Esophagus muscularis mucosa (tissue), 4 donors: ENCODE data around the gene RALGPS2. TPM values are rescaled to one million over a fixed set of nuclear protein-coding genes. Genes with fewer than 3 reads are reported as not detected.

Experiments used
- DNase-seq: peaks from one replicate; pipeline ENCODE4 v3.0.0-alpha.2; 2017; ENCODE audit errors: extremely low spot score
- H3K27ac ChIP-seq, 4 donors: fragments of 200-600 bp; sonication (generic); replicated peaks in 1 of 4; 1 replicate in 3 of 4; 2 replicates in 1 of 4; pipeline ENCODE4 v1.5.1; 2016 to 2019; ENCODE audit warnings: mild to moderate bottlenecking in 1 of 4
- H3K27me3 ChIP-seq, 4 donors: fragments of 200-600 bp; sonication (generic); one replicate each; pipeline versions ENCODE4 v1.5.1 to v1.6.0; 2016 to 2019
- H3K36me3 ChIP-seq, 4 donors: fragments of 200-600 bp; sonication (generic); one replicate each; pipeline ENCODE4 v1.5.1; 2016 to 2019
- H3K4me1 ChIP-seq, 4 donors: fragments of 200-600 bp; sonication (generic); one replicate each; pipeline ENCODE4 v1.5.1; 2016 to 2019
- H3K4me3 ChIP-seq, 4 donors: fragments of 200-600 bp; sonication (generic); 1 replicate in 2 of 4; 2 replicates in 2 of 4; pipeline ENCODE4 v1.5.1; 2016 to 2019; ENCODE audit warnings: mild to moderate bottlenecking in 4 of 4, moderate library complexity in 1 of 4
- H3K9me3 ChIP-seq, 4 donors: fragments of 200-600 bp; sonication (generic); 1 replicate in 3 of 4; 2 replicates in 1 of 4; pipeline ENCODE4 v1.5.1; 2016 to 2019
- CTCF ChIP-seq, 3 experiments: fragments of 200-600 bp in 2 of 3; fragments of 450-650 bp in 1 of 3; sonication (generic) in 2 of 3; IDR thresholded peaks; one replicate each; pipeline ENCODE4 v1.5.1; 2017 to 2019; ENCODE audit warnings: antibody characterized with exemption in 3 of 3, mild to moderate bottlenecking in 2 of 3, moderate library complexity in 1 of 3
- EP300 ChIP-seq: sonication (generic); formaldehyde crosslinking; IDR thresholded peaks from one replicate; pipeline ENCODE4 v1.6.1; 2017; ENCODE audit warnings: antibody characterized with exemption
- POLR2A ChIP-seq: fragments of 450-650 bp; IDR thresholded peaks from one replicate; pipeline ENCODE4 v1.6.1; 2017; ENCODE audit warnings: antibody characterized with exemption, moderate library complexity, mild to moderate bottlenecking, low read depth
- POLR2AphosphoS5 ChIP-seq, 2 donors: sonication (generic); formaldehyde crosslinking; IDR thresholded peaks; one replicate each; pipeline ENCODE4 v1.6.1; 2017; ENCODE audit warnings: antibody characterized with exemption in 2 of 2
- WGBS: methylation state at CpG from one replicate; pipeline ENCODE4 v1.1.5; 2018; 5-methylcytosine and 5-hydroxymethylcytosine counted together
- intact Hi-C: fragments of 100-400 bp; cut with DNase I; formaldehyde crosslinking; loops from one replicate; pipeline ENCODE4 v1.15.1; 2023
- total RNA-seq, 4 donors: library from RNA; depleted of rRNA; stranded (reverse); fragments of >200 nt; gene quantifications; one replicate each; pipeline versions ENCODE4 v1.1.0 to v1.2.1, GENCODE V29; 2016

Gene RALGPS2
- total RNA-seq, 4 donors from 2014 or later = 9.3 to 22.8 (median 17.3) TPM

- Histone ChIP-seq H3K4me1 (peaks cover 30 to 93% (median 91%) of the 10 kb centered on the region in 4 donors), H3K27me3 (no peaks in the 10 kb centered on the region), H3K36me3 (no peaks in the 10 kb centered on the region), H3K27ac (peak overlapping the region; percentile 90 to 94 (median 92)), H3K4me3 (peak overlapping the region; percentile 32 to 41 (median 34)), H3K9me3 (no peaks in the 10 kb centered on the region)
- 49% methylated on average over 7 of the region's 11 CpGs for WGBS
- DNase-seq = peak; percentile 90
- TF ChIP-seq CTCF (IDR thresholded peaks at IDR 0.05) (no peak), EP300 (no peak), POLR2AphosphoS5 (IDR thresholded peaks at IDR 0.05) (no peak), POLR2A (no peak)
- intact Hi-C loops = no loop called here
Observed at GRCh38 chr1:178938101-178938958, 213.3 kb downstream of the RALGPS2 start.

- H3K9me3 ChIP-seq = no peaks in the 10 kb centered on the region
- DNase-seq = peak; percentile 95
- H3K27me3 ChIP-seq = no peaks in the 10 kb centered on the region
- peak overlapping the region; percentile 90 to 94 (median 92) for H3K27ac ChIP-seq
- WGBS = 16% methylated on average over 5 of the region's 10 CpGs
- intact Hi-C loops = no loop called here
- H3K4me1 ChIP-seq = peaks cover 24 to 88% (median 86%) of the 10 kb centered on the region in 4 donors
- TF ChIP-seq EP300 (peak; percentile 57), POLR2A (no peak), POLR2AphosphoS5 (IDR thresholded peaks at IDR 0.05) (peak in 1 of 2 donors; percentile 86)
- H3K36me3 ChIP-seq = no peaks in the 10 kb centered on the region
- H3K4me3 ChIP-seq = peak overlapping the region; percentile 32 to 41 (median 34)
Observed at GRCh38 chr1:178938959-178939317, 213.9 kb downstream of the RALGPS2 start.

DNA sequence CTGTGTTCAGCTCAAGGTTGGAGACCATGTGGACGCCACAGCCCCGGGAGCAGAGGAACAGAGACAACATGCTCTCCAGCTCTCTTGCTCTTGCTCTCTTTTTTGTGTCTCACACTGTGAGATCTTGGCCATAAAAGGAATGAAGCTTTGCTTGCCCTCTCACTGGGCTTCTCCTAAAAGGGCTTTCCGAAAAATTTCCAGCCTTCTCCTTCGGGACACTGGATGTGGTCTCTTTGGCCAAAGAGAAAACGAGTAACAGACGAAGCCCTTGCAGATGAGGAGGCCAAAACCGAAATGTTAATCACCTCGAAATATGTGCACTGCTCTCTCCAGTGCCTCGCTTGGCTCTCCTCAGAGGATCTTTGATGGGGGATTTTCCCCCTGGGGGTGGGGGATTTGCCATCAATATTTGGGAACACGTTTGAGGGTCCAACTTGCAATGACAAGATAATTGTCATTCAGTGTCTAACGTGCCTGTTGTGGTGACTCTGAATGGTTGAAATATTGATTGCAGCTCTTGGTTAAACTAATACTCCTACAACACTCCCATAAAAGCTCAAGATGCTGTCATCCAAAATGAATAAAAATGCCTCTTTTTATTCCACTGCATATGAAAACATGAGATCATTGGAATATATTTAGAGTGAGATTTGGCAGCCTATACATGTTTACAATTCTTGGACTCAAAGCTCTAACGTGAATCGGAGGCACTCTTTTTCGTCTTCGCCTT is 214.5 kb downstream of the RALGPS2 start:
- intact Hi-C loops = no loop called here
- H3K36me3 ChIP-seq = no peaks in the 10 kb centered on the region
- H3K4me1 ChIP-seq = peaks cover 18 to 82% (median 81%) of the 10 kb centered on the region in 4 donors
- WGBS = 42% methylated on average over 15 of the region's 15 CpGs
- TF ChIP-seq CTCF (IDR thresholded peaks at IDR 0.05) (no peak), POLR2AphosphoS5 (IDR thresholded peaks at IDR 0.05) (peak in 1 of 2 donors; percentile 24), POLR2A (no peak), EP300 (no peak)
- peak; percentile 90 for DNase-seq
- H3K27ac ChIP-seq = peak overlapping the region; percentile 90 to 94 (median 92)
- H3K9me3 ChIP-seq = no peaks in the 10 kb centered on the region
- H3K4me3 ChIP-seq = peak overlapping the region; percentile 32 to 41 (median 34)
- H3K27me3 ChIP-seq = no peaks in the 10 kb centered on the region

DNA sequence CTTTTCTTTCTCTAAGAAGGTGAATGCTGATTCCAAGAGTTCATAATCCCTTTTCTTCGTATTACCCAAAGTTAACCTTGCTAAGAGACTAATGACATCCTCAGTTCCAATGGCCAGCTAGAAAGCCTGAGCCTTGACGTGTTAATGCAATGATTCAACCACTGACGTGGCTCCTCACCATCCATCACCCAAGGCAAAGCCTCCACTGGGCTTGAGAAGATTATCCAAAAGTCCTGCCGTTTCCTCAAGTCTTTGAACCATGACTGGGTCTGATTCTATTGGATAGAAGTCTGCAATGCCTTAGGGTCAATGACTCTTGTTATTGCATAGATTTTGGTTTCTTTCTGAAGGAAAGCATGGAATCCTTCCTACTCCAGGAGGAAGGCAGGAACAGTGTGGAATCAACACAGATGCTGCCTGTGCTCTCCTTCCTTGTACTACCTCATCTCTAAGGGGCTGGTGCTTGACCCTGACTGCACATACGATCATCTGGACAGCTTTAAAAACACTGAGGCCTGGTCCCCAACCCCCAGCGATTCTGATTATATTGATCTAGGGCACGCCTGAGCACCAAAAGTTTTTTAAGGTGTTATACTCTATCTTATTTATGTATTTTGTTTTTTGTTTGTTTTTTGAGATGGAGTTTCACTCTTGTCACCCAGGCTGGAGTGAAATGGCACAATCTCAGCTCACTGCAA is 215.2 kb downstream of the RALGPS2 start:
- peak overlapping the region; percentile 90 to 94 (median 92) for H3K27ac ChIP-seq
- H3K4me3 ChIP-seq = no peak overlapping the region
- H3K36me3 ChIP-seq = no peaks in the 10 kb centered on the region
- no peaks in the 10 kb centered on the region for H3K27me3 ChIP-seq
- H3K9me3 ChIP-seq = no peaks in the 10 kb centered on the region
- peaks cover 14 to 77% (median 74%) of the 10 kb centered on the region in 4 donors for H3K4me1 ChIP-seq
- intact Hi-C loops = no loop called here
- TF ChIP-seq CTCF (IDR thresholded peaks at IDR 0.05) (no peak), POLR2AphosphoS5 (IDR thresholded peaks at IDR 0.05) (peak; percentile 27 to 55)
- peak; percentile 55 for DNase-seq
- 80% methylated on average over 6 of the region's 7 CpGs for WGBS
